HG02870 (cell line): ENCODE results near the gene MORC3.
"Not testable (repeated sequence)": the region's sequence is repeated elsewhere in the genome, so short reads cannot be mapped to it uniquely, and the experiment has no call there.

Experiments
- ATAC-seq: cut with Tn5 transposase; IDR thresholded peaks from one replicate; pipeline ENCODE4 v1.9.1; 2021; ENCODE audit warnings: mild to moderate bottlenecking, moderate library complexity; ENCODE audit not compliant: unreplicated experiment

Gene MORC3

GRCh38 chr21:36381841-36382589 lies 62.0 kb downstream of the MORC3 start:
- no peak for ATAC-seq

- ATAC-seq: not testable (repeated sequence)
These were observed 62.7 kb downstream of the MORC3 start for GRCh38 chr21:36382722-36383121.

GRCh38 chr21:36384885-36385232 lies 64.9 kb downstream of the MORC3 start:
- ATAC-seq: no peak

- no peak for ATAC-seq
These were observed 65.4 kb downstream of the MORC3 start, which contains the start of gene CHAF1B for GRCh38 chr21:36385233-36386030. CHAF1B (plus strand) TSS chr21:36385392; CDS start chr21:36386137, 745 bp downstream.

GRCh38 chr21:36386031-36386642 lies 66.1 kb downstream of the MORC3 start:
- ATAC-seq: no peak

GRCh38 chr21:36388096-36388495 lies 68.1 kb downstream of the MORC3 start:
- ATAC-seq: no peak

GRCh38 chr21:36388835-36389234 lies 68.8 kb downstream of the MORC3 start:
- no peak for ATAC-seq

GRCh38 chr21:36391649-36392048 lies 71.7 kb downstream of the MORC3 start:
- not testable (repeated sequence) for ATAC-seq

GRCh38 chr21:36395353-36396111 lies 75.5 kb downstream of the MORC3 start:
- ATAC-seq: no peak

- ATAC-seq: no peak
These were observed 76.3 kb downstream of the MORC3 start for GRCh38 chr21:36396325-36396724.

- no peak for ATAC-seq
These were observed 77.0 kb downstream of the MORC3 start for GRCh38 chr21:36396971-36397370.

GRCh38 chr21:36397606-36398005 lies 77.6 kb downstream of the MORC3 start:
- no peak for ATAC-seq

- not testable (repeated sequence) for ATAC-seq
These were observed 79.7 kb downstream of the MORC3 start for GRCh38 chr21:36399736-36400135.

- no peak for ATAC-seq
These were observed 80.7 kb downstream of the MORC3 start for GRCh38 chr21:36400719-36401118.

- no peak for ATAC-seq
These were observed 82.3 kb downstream of the MORC3 start for GRCh38 chr21:36402339-36402738.

- no peak for ATAC-seq
These were observed 83.7 kb downstream of the MORC3 start for GRCh38 chr21:36403713-36404112.

- ATAC-seq: no peak
These were observed 88.6 kb downstream of the MORC3 start for GRCh38 chr21:36408568-36408967.

GRCh38 chr21:36411301-36411700 lies 91.3 kb downstream of the MORC3 start:
- no peak for ATAC-seq

GRCh38 chr21:36412916-36413315 lies 92.9 kb downstream of the MORC3 start:
- no peak for ATAC-seq

GRCh38 chr21:36415375-36415774 lies 95.4 kb downstream of the MORC3 start:
- ATAC-seq: no peak

GRCh38 chr21:36419241-36419640 lies 99.2 kb downstream of the MORC3 start:
- ATAC-seq: no peak
